ENCODE measurements around the gene METTL23. TPM values are rescaled to one million over a fixed set of nuclear protein-coding genes. Genes with fewer than 3 reads are reported as not detected.
"Not testable (repeated sequence)": the region's sequence is repeated elsewhere in the genome, so short reads cannot be mapped to it uniquely, and the experiment has no call there.

The METTL23 gene
- total RNA-seq, 2 donors from 2014 or later: 23.4 to 25.0 TPM

GRCh38 chr17:76740329-76741118 is 13.9 kb downstream of the METTL23 start:
- ATAC-seq (no peak), DNase-seq (no peak)
- intact Hi-C loops (cut with DNase I, micrococcal nuclease): no loop called here

- DNase-seq (no peak), ATAC-seq (no peak)
- intact Hi-C loops (cut with DNase I, micrococcal nuclease): no loop called here
Measured at GRCh38 chr17:76742958-76743357, 16.3 kb downstream of the METTL23 start.

GRCh38 chr17:76744747-76745146 is 18.1 kb downstream of the METTL23 start:
- no peak for ATAC-seq

GRCh38 chr17:76745785-76746184 is 19.1 kb downstream of the METTL23 start:
- DNase-seq; intact Hi-C loops (cut with DNase I, micrococcal nuclease); ATAC-seq: not testable (repeated sequence)

More at GRCh38 chr17:76744747-76745146, 18.1 kb downstream of the METTL23 start:
- no peak for DNase-seq
- intact Hi-C loops (cut with DNase I, micrococcal nuclease): no loop called here

GRCh38 chr17:76747716-76748363 is 21.2 kb downstream of the METTL23 start:
- DNase-seq (no peak), ATAC-seq (no peak)
- intact Hi-C loops (cut with DNase I, micrococcal nuclease): no loop called here

GRCh38 chr17:76748657-76749056 is 22.0 kb downstream of the METTL23 start:
- DNase-seq (no peak), ATAC-seq (no peak)
- intact Hi-C loops (cut with DNase I, micrococcal nuclease): no loop called here

- ATAC-seq (no peak), DNase-seq (no peak)
- intact Hi-C loops (cut with DNase I, micrococcal nuclease): no loop called here
Measured at GRCh38 chr17:76751416-76751993, 24.9 kb downstream of the METTL23 start.

- ATAC-seq: no peak
- no peak for DNase-seq
- intact Hi-C loops (cut with DNase I, micrococcal nuclease): no loop called here
Measured at GRCh38 chr17:76752006-76752405, 25.4 kb downstream of the METTL23 start.

GRCh38 chr17:76753061-76753961 is 26.7 kb downstream of the METTL23 start:
- ATAC-seq: no peak
- DNase-seq: no peak
- intact Hi-C loops (cut with DNase I, micrococcal nuclease): no loop called here

GRCh38 chr17:76755285-76755684 is 28.6 kb downstream of the METTL23 start:
- ATAC-seq (no peak), DNase-seq (no peak)
- intact Hi-C loops (cut with DNase I, micrococcal nuclease): no loop called here

GRCh38 chr17:76757256-76757655 is 30.6 kb downstream of the METTL23 start:
- intact Hi-C loops (cut with DNase I, micrococcal nuclease): no loop called here
- DNase-seq (no peak), ATAC-seq (no peak)

- intact Hi-C loops (cut with DNase I, micrococcal nuclease): no loop called here
- ATAC-seq (no peak), DNase-seq (no peak)
Measured at GRCh38 chr17:76758570-76758969, 31.9 kb downstream of the METTL23 start.

- DNase-seq: no peak
- intact Hi-C loops (cut with DNase I, micrococcal nuclease): no loop called here
- no peak for ATAC-seq
Measured at GRCh38 chr17:76772842-76773525, 46.3 kb downstream of the METTL23 start.

GRCh38 chr17:76775021-76775600 is 48.5 kb downstream of the METTL23 start:
- intact Hi-C loops (cut with DNase I, micrococcal nuclease): no loop called here

GRCh38 chr17:76781056-76781982 is 54.7 kb downstream of the METTL23 start:
- no peak for DNase-seq
- ATAC-seq: no peak
- intact Hi-C loops (cut with DNase I, micrococcal nuclease): no loop called here

More at GRCh38 chr17:76775021-76775600, 48.5 kb downstream of the METTL23 start:
- ATAC-seq (no peak), DNase-seq (no peak)

- no peak for DNase-seq
- intact Hi-C loops (cut with DNase I, micrococcal nuclease): no loop called here
- ATAC-seq: no peak
Measured at GRCh38 chr17:76783146-76783545, 56.5 kb downstream of the METTL23 start.

Measured in left colon (tissue), 2 donors.